Choroid plexus epithelial cell (primary cell): ENCODE measurements around the gene CAPSL.

Source experiments
- DNase-seq: peaks from one replicate; pipeline ENCODE4 v3.0.0-alpha.2; 2010; ENCODE audit warnings: low read depth
- H3K4me3 ChIP-seq: 2 replicates; pipeline ENCODE4 v1.5.1; 2011; ENCODE audit warnings: low read depth, mild to moderate bottlenecking, control low read depth, low read length, moderate library complexity
- TF ChIP-seq, protein P1 (sequence below): conservative IDR thresholded peaks from 2 replicates; pipeline ENCODE4 v1.5.1; 2011; ENCODE audit warnings: low read depth, mild to moderate bottlenecking, control low read depth, inconsistent platforms, low read length, moderate library complexity

Gene CAPSL

DNA sequence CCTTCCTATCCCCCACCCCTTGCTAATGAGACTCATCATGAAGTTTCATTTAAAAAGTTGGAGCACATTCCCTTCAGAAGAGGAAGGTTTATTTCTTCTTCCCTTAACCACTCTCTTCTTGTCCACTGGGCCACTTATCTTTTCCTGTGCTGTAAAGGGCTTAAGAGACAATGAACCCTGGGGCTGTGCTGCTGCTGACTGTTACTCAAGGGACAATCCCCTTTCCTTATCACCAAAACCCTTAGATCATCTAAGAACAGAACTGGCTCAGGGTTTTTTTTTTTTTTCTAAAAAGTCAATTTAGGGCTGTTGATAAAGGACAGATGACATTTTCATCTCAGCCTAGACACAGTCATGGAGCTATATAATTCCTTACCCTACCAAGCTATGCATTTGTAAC, 29.6 kb downstream of the CAPSL start:
- no peak for DNase-seq
- TF ChIP-seq, protein P1, sequence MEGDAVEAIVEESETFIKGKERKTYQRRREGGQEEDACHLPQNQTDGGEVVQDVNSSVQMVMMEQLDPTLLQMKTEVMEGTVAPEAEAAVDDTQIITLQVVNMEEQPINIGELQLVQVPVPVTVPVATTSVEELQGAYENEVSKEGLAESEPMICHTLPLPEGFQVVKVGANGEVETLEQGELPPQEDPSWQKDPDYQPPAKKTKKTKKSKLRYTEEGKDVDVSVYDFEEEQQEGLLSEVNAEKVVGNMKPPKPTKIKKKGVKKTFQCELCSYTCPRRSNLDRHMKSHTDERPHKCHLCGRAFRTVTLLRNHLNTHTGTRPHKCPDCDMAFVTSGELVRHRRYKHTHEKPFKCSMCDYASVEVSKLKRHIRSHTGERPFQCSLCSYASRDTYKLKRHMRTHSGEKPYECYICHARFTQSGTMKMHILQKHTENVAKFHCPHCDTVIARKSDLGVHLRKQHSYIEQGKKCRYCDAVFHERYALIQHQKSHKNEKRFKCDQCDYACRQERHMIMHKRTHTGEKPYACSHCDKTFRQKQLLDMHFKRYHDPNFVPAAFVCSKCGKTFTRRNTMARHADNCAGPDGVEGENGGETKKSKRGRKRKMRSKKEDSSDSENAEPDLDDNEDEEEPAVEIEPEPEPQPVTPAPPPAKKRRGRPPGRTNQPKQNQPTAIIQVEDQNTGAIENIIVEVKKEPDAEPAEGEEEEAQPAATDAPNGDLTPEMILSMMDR, result no peak

DNA sequence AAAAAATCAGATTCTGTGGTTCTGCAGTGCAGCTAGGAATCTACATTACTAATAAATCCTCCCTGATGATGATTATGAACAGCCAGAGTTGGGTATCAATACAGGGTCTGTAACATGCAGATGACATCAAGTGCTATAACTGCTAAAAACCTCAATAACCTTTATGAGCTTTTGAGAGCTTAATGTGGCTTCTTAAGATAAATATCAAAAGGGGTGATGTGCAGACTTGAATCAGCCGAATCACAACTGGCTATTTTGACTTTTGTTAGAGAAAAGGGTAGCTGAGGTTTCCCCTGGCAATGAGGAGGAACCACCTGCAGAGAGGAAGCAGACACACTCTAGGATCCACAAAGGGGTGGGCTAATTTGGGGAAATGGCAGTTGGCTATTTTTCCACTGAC, 30.2 kb downstream of the CAPSL start:
- TF ChIP-seq, protein P1, result no peak
- H3K4me3 ChIP-seq, result no peak overlapping the region
- no peak for DNase-seq

More for the DNA sequence above, 29.6 kb downstream of the CAPSL start:
- H3K4me3 ChIP-seq, result no peak overlapping the region

DNA sequence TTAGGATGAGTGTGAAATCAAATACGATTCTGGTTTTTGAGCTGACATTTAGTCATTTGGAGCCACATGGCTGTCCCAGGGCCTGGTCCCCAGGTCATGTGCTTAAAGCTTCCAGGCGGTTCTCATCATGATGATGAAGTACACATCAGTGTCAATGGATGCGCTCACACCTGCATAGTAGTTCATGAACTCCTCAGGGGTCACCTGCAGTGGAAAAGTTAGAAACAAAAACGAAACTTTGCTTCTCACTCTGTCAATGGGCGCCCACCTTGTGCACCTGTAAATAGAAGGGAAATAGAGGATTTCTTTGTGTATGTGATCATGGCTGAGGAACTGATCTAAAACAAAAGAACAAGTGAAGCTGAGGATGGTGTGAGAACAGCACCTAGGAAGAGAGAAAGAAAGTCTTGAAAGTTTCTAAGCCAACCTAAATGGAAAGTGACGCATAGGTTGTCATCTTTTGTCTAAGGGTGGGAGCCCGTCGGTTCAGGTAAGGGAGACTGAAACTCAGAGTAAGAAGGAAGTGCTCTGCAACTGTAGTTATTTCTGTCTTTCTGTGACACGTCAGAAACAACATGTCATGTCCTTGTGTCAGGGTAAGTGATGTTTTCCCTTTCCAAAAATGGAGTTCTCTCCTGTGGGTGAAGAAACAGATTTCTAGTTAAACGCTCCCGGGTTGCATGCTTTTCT, 33.8 kb downstream of the CAPSL start:
- DNase-seq, result no peak
- TF ChIP-seq, protein P1, result no peak
- no peak overlapping the region for H3K4me3 ChIP-seq

DNA sequence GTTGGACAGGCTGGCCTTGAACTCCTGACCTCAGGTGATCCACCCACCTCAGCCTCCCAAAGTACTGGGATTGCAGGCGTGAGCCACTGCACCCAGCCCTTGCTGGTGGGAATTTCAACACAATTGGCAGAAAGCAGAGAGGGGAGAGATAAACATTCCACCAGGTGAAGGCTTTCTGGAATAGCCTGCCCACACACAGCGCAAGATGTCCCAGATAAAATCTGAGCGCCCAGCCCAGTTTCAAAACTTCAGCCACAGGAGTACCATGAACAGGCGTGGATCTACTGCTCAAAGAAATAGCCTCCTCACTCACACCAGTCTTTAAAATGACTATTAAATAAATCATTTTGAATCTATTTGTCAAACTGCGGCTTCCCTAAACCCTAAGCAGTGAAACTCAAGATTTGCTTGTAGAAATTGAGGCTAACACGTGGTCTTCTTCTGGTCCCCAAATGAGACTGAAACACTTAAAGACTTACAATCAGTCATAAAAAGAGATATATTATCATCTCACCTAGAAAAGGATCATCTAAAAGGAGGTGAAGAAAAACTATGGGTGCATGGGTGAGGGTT, 34.7 kb downstream of the CAPSL start:
- no peak overlapping the region for H3K4me3 ChIP-seq
- TF ChIP-seq, protein P1, result no peak
- no peak for DNase-seq

DNA sequence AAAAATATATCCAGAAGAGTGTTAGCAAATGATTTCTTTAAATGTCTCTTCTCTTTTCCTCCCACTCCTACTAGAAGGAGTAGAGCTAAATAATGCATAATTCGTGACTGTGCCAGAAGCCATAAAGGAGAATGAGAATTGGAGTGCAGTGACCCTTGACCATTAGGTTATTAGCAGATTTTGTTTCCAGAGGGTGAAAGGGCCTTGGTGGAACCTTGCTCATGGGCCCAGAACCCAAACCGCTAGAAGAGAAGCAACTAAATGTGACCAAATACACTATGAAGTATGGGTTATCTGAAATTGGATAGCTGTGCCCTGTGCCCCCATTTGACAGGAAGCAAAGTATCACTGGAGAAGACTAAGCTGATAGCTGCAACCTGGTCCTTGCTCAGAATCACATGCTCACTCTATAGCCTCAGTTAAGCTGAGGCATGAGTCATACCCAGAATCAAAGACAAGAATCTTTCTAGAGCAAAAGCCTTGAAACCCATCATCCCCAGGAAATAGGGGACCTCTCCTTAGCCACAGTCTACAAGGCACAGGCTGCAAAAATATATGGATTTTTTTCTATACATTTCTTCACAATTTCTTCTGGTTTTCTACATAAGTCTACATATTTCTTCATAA, 36.3 kb downstream of the CAPSL start:
- DNase-seq, result peak; percentile 47
- H3K4me3 ChIP-seq, result no peak overlapping the region
- TF ChIP-seq, protein P1, result no peak

DNA sequence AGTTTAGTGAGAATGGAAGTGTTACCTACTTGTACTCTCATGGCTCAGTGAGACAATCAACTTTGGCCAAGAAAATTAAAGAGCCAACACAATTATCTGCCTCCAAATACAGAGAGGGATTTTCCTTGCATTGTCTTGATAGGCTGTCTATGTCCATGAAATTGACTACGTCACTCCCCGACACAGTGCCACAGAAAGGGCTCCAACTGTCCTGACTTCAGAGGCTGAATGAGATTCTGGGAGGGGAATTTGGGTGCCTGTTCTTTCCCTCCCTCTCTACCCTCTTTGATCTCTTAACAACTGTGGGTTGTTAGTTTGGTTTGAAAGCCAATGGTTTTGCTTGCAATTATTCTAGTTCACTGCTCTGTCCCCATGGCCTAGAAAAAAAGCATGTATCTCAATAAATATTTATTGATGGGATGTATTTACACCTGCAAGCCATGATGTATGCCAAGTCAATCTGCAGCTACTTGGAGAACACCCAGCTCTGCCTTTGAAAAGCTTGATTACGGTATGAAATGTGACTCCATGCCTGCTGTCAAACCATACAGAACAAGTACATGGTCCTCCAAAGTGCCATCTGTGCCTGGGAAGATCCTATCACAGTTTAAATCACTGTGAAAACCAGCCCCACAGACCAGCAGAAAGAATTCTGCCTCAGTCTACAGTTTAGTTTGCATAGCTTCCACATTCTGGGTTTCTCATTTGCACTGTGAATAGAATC, 37.3 kb downstream of the CAPSL start:
- no peak overlapping the region for H3K4me3 ChIP-seq
- no peak for DNase-seq
- TF ChIP-seq, protein P1, result no peak
